Kidney epithelial cell (primary cell): ENCODE measurements around the gene CARMIL1. TPM values are rescaled to one million over a fixed set of nuclear protein-coding genes. Genes with fewer than 3 reads are reported as not detected.
"Not testable (repeated sequence)": the region's sequence is repeated elsewhere in the genome, so short reads cannot be mapped to it uniquely, and the experiment has no call there.

Experiments used
- DNase-seq: peaks from one replicate; pipeline ENCODE4 v3.0.0-alpha.2; 2010; ENCODE audit warnings: low read depth
- H3K27me3 ChIP-seq: 2 replicates; pipeline ENCODE4 v1.6.0; 2011; ENCODE audit warnings: low read length; ENCODE audit not compliant: control insufficient read depth, insufficient read depth
- H3K36me3 ChIP-seq: 2 replicates; pipeline ENCODE4 v1.5.1; 2011; ENCODE audit warnings: low read length; ENCODE audit not compliant: control insufficient read depth, insufficient read depth
- H3K4me3 ChIP-seq: 2 replicates; pipeline ENCODE4 v1.5.1; 2011; ENCODE audit warnings: low read depth, mild to moderate bottlenecking, control low read depth, low read length
- total RNA-seq: library from RNA; depleted of rRNA; stranded (reverse); fragments of >200 nt; gene quantifications from 2 replicates; pipeline ENCODE4 v1.2.3, GENCODE V29; 2015
- TF ChIP-seq, protein P1 (sequence below): IDR thresholded peaks from 2 replicates; pipeline ENCODE4 v1.5.1; 2011; ENCODE audit warnings: mild to moderate bottlenecking, moderate library complexity, low read length, control low read depth, inconsistent platforms; ENCODE audit not compliant: insufficient read depth, poor library complexity, severe bottlenecking

Gene CARMIL1
- total RNA-seq, 1 donor from 2014 or later: 14.7 TPM

DNA sequence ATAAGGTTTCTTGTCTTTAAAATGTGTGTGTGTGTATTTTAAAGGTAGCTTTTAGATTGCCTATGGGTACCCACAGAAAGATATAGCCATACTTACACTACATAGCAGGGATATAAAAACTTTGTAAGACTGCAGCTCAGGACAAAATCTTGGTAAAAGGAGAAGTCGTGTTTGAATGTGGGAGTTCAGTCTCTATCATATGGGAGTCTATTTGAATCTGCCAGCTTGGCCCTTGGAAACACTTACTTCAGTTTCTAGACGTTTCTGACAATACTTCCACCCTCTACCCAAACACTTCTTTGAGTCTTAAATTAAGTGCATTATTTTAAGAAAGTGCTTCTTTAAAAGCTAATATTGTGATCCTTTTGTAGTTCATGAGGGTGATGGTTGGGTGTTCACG, 155.7 kb downstream of the CARMIL1 start:
- H3K36me3 ChIP-seq: no peaks in the 10 kb centered on the region
- no peak for DNase-seq
- no peak overlapping the region for H3K4me3 ChIP-seq
- no peaks in the 10 kb centered on the region for H3K27me3 ChIP-seq
- TF ChIP-seq, protein P1, sequence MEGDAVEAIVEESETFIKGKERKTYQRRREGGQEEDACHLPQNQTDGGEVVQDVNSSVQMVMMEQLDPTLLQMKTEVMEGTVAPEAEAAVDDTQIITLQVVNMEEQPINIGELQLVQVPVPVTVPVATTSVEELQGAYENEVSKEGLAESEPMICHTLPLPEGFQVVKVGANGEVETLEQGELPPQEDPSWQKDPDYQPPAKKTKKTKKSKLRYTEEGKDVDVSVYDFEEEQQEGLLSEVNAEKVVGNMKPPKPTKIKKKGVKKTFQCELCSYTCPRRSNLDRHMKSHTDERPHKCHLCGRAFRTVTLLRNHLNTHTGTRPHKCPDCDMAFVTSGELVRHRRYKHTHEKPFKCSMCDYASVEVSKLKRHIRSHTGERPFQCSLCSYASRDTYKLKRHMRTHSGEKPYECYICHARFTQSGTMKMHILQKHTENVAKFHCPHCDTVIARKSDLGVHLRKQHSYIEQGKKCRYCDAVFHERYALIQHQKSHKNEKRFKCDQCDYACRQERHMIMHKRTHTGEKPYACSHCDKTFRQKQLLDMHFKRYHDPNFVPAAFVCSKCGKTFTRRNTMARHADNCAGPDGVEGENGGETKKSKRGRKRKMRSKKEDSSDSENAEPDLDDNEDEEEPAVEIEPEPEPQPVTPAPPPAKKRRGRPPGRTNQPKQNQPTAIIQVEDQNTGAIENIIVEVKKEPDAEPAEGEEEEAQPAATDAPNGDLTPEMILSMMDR: no peak

DNA sequence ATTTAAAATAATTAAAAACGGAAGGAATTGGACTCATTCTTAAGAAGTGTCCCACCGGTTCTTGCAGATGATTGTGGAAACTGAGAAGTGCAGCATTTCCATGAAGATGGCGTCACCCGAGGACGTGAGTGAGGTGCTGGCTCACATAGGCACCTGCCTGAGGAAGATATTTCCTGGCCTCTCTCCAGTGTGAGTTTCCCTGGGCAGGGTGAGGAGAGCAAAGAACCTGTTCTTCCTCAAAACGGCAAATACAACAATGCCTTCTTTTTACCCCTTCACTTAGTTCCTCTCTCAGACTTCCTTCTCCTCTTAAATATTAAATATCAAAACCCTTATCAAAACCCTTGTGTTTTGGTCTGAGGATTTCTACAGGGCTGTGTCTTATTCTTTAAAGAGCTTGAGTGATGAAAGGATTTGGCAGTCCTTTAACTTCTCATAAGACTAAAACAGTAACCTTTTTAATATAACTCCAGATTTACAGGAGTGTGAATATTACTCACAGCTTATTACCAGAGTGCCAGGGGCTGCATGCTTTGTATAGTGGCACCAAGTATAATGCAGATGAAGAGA, 156.3 kb downstream of the CARMIL1 start:
- Histone ChIP-seq H3K27me3 (no peaks in the 10 kb centered on the region), H3K36me3 (no peaks in the 10 kb centered on the region), H3K4me3 (no peak overlapping the region)
- TF ChIP-seq, protein P1: no peak
- DNase-seq: no peak

DNA sequence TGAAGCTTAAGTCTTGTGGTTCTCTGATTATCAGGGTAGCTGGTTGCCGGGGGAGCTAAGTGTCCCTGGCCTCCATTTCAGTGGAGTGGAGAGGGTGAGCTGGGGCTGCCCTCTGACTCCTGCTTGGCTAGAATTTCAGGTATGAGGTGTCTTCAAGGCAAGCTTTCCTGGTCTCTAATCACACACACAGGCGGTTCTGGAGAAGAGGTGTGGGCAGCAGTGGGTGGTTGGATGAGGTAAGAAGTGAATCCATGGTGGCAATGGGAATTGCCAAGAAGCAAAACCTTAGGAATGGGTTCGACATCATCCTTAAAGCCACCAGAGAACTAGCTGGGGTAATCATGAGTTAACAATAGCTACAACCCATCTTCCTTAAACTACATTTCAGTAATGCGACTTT, 157.6 kb downstream of the CARMIL1 start:
- DNase-seq: no peak
- TF ChIP-seq, protein P1: no peak
- Histone ChIP-seq H3K27me3 (no peaks in the 10 kb centered on the region), H3K4me3 (no peak overlapping the region), H3K36me3 (no peaks in the 10 kb centered on the region)

DNA sequence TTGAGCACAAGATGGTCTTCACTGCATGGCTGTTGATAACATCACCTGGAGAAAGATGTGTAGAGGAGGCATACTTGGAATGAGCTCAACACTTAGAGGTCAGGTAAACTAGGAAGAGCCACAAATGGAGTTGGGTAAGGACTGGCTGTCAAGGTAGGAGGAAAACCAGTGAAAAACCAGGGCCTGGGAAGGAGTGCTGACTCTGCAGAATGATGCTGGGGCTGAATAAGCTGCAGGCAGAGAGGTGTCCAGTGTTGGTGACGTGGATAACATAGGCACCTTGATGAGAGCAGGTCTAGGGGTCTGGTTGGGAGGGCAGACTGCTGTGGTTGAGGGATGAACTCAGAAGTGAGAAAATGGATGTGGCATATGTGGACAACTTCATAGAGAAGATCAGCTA, 160.2 kb downstream of the CARMIL1 start:
- Histone ChIP-seq H3K4me3 (no peak overlapping the region), H3K36me3 (no peaks in the 10 kb centered on the region), H3K27me3 (no peaks in the 10 kb centered on the region)
- TF ChIP-seq, protein P1: no peak
- no peak for DNase-seq

DNA sequence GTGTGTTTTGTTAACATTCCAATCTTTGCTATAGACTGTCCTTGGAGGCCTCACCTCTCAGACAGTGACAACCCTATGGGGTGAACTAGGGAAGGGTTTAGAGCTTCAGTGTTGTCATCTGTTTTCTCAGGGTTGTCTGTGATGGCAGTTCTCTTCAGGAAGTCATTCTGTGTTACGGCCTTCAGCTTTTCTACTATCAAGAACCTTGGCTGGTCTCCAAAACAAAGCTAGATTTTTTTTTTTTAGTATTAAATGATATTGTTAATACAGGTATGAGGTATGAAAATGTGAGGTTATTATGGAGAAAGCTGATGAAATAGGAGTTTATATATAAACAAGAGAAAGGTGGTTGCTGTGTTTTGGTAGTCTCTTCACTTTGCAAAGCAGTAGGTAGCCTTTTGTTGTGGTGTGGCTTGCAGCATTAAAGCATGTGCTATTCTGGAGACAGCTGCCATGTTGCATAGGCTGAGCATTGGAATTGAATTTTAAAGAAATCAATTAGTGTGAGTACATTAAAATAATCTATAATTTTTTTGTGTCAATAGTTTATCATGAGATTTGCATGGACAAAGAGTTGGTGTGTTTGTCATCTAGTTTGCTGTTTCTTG, 162.6 kb downstream of the CARMIL1 start:
- H3K36me3 ChIP-seq: no peaks in the 10 kb centered on the region
- H3K4me3 ChIP-seq: no peak overlapping the region
- no peak for DNase-seq
- TF ChIP-seq, protein P1: no peak
- no peaks in the 10 kb centered on the region for H3K27me3 ChIP-seq

DNA sequence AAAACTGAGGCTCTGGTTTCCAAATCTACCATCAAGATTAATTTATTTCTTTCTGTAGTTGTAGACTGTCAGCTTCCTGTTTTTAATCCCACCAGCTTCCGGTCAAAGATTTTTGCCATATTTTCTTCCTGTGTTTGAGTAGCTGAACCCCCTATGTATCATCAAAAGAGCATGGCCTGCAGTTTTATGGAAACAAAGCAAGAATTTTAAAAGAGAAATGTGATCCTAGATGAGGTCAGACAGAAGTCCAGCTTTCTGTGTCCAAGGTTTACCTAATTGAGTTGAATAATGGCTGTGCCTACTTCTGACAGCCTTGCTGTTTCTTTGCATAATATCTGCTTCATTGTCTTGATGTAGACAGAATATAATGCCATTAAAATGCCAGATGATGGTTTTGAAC, 163.7 kb downstream of the CARMIL1 start:
- no peak for DNase-seq
- Histone ChIP-seq H3K36me3 (no peaks in the 10 kb centered on the region), H3K4me3 (no peak overlapping the region), H3K27me3 (no peaks in the 10 kb centered on the region)
- TF ChIP-seq, protein P1: no peak

DNA sequence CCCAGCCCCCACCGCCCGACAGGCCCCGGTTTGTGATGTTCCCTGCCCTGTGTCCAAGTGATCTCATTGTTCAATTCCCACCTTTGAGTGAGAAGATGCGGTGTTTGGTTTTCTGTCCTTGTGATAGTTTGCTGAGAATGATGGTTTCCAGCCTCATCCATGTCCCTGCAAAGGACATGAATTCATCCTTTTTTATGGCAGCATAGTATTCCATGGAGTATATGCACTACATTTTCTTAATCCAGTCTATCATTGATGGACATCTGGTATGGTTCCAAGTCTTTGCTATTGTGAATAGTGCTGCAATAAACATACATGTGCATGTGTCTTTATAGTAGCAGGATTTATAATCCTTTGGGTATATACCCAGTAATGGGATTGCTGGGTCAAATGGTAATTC, 165.3 kb downstream of the CARMIL1 start:
- H3K36me3 ChIP-seq, H3K27me3 ChIP-seq, H3K4me3 ChIP-seq, DNase-seq: not testable (repeated sequence)
